Head of caudate nucleus (tissue), 42 donors: ENCODE results near the gene ACOX3.
"Not testable (repeated sequence)": the region's sequence is repeated elsewhere in the genome, so short reads cannot be mapped to it uniquely, and the experiment has no call there.

ENCODE experiments used
- DNase-seq, 42 donors: peaks; one replicate each; pipeline versions ENCODE4 v3.0.0 to v3.0.0-alpha.2; 2020 to 2021; ENCODE audit warnings: mixed read lengths in 7 of 42
- intact Hi-C: fragments of 100-400 bp; cut with DNase I; formaldehyde crosslinking; loops from one replicate; pipeline ENCODE4 v1.15.0; 2022

The ACOX3 gene

DNA sequence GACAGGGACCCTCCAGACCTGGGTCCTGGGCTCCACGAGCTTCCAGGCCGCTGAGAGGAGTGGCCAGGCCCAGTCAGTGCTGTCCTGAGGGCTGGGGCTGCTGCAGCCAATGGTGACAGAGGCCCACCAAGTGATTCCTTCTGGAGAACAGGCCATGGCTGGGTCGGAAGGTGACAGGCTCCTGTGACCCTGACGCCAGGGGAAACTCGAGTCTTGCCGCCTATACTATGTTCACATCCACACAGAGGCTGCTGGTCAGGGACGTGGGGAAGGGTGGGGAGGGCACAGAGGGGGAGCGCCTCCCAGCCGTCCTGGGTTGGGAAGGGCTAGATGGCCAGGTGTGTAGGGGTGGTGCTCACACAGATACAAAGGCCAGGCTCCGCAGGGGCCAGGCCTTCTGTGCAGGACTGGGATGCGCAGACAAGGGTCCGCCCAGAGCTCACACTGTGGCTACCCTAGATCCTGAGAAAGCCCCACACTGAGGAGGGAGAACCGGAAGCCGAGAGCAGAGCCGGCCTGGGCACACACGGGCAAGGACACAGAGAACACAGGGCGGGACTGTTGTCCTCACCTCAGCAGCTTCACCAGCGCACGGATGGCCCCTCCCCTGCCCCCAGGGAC, 89.6 kb downstream of the ACOX3 start:
- intact Hi-C loops = no loop called here
- DNase-seq = peak in 10 of 42 donors; percentile 0 to 22 (median 6)

DNA sequence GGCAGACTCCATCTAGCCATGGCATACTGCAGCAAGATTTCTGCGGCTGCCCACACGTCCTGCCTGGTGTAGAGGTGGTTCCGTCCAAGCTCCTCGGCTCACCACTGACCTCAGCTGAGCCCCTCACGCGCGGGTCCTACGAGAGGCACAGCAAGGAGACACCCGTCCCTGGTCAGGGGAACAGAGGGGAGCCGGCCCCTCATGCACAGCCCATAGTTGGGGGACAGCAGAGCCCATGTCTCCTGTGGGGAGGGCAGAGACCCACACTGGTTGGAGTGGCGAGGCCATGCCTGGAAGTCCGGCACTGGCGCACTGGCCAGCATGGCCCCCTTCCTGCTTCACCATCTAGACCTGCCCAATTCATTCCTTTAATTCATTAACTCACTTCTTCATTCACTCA, 90.2 kb downstream of the ACOX3 start:
- peak in 9 of 42 donors; percentile 1 to 23 (median 10) for DNase-seq
- intact Hi-C loops = no loop called here

DNA sequence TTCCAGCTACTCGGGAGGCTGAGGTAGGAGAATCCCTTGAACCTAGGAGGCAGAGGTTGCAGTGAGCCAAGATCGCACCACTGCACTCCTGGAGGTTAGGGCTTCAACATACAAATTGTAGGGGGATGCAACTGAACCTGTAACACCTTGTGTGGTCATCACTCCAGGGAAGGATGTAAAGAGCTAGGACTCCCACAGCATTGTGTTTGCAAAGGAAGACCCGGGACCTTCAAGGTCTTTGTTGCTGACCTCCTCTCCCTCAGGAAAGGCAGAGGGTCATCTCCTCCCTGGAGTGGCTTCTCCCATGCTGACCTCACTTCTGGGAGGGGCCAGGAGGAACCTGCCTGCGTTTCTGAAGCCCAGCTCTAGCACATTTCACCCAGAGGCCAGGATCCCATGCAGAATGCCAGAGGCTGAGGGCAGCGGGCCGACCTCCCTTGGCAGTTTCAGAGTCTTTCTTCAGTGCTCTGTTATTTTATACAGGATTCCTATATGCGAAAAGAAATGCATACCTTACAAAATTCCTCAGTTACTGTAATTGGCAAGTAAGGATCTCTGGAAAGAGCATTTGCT, 90.8 kb downstream of the ACOX3 start:
- intact Hi-C loops = no loop called here
- peak in 6 of 42 donors; percentile 2 to 34 (median 7) for DNase-seq

DNA sequence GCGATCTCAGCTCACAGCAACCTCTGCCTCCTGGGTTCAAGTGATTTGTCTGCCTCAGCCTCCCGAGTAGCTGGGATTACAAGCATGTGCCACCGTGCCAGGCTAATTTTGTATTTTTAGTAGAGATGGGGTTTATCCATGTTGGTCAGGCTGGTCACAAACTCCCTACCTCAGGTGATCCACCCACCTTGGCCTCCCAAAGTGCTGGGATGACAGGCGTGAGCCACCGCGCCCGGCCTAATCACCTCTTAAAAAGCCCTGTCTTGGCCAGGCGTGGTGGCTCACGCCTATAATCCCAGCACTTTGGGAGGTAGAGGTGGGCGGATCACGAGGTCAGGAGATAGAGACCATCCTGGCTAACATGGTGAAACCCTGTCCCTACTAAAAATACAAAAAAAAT, 91.3 kb downstream of the ACOX3 start:
- peak in 6 of 42 donors; percentile 0 to 21 (median 12) for DNase-seq

DNA sequence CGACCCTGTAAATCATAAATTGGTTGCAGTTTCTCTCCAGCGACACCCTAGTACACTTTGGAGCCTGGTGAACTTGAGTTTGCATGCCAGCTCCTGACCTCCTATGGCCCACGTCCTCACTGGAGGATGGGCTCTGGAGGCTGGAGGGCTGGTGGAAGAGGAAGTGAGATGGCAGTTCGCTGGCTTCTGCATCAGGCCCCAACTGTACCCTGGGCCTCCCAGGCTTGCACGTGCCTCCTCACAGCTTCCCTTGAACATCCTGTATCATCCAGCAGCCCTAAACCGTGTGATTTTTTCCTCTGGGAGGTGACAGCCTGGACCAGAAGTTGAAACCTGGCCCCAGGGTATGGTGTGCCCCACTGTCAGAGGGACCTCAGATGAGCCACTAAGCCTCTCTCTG, 92.5 kb downstream of the ACOX3 start:
- intact Hi-C loops = no loop called here
- peak in 5 of 42 donors; percentile 0 to 20 (median 11) for DNase-seq

More for the DNA sequence above, 91.3 kb downstream of the ACOX3 start:
- intact Hi-C loops = not testable (repeated sequence)

DNA sequence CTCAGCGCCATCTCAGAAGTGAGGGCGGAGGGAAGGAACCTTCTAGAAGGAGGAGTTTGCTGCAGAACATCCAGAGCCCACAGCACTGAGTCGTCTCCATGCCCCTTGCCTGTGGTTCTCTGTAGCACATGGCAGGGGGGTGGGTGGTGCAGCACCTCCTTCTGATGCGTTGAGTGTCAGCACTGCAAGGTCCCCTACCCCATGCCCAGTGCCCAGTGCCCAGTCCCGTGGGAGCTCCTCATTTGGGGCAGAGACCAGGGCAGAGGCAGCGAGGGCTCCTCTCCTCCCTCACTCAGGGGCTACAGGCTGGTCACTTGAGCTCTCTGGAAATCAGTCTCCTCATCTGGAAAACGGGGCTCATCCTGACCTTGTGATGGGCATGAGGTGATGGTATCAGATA, 92.9 kb downstream of the ACOX3 start:
- DNase-seq = peak in 5 of 42 donors; percentile 1 to 24 (median 20)

DNA sequence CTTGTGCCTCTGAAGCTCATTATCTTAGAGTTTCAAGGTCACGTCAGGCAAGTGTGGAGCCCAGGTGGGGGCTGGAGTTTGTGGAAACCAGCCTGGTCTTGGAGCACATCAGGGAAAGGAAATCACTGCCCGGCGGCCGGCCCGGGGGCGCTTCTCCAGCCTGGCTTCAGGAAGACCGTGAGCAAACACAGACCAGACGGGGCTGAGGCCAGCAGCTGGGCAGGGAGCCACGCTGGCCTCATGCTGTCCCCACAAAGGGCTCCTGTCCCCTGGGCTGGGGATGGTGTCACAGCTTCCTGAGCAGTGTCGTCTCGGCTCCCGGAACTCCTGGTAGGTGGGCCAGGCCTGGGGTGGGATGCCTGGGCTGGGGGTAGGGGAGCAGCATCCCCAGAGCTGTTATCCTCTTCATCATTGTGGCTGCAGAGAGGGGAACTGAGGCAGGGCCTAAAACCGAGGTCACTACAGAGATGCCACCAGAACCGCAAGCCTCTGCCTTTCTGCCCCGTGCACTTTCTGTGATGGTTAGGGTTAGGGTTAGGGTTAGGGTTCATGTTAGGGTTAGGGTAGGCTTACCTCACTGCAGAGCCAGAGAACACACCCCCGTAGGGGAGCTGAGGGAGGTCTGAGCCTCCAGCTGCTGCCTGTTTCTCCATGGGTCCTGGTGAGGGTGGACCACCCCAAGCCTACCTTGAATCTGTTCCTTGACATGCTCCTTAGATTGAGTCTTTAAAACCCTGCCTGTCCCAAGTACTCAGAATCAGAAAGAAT, 93.5 kb downstream of the ACOX3 start:
- DNase-seq = peak; percentile 26 to 85 (median 64)
- intact Hi-C loops = no loop called here

More for the DNA sequence above, 92.9 kb downstream of the ACOX3 start:
- intact Hi-C loops = no loop called here

DNA sequence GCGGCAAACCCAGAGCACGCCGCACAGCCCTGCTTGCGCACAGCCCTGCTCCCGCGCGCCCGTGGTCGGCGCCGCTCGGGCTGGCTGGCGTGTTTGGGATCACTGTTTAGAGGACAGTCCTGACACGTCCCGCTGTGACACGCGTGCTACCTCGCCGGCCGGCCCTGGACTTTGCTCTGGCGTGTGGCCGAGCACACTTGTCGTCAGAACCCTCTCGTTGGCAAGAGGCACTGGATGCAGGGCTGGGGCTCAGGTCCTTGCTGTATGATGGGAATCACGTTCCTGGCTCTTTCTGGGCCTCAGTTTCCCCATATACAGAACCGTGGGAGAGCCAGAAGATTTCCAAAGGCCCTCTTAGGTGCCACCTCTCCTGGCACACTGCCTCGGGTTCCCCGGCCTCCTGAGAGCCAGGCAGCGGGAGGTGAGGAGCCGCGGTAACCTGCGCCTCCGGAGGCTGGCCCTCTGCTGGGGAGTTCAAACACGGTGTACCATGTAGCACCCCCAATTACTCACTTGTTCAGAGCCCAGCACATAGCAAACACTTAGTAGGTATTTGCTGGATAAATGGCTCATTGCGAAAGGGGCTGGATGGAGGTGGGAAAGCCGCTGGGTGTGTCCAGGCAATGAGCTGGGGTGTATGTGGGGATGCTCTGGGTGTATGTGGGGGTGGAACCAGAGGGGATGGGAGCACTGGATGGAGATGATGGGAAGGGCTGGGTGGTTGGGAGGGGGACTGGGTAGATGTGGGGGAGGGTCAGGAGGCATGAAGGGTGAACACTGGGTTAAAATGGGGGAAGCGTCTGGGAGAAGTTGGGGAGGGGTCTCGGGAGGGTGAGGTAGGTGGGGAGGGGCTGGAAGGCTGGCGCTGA, 94.3 kb downstream of the ACOX3 start:
- DNase-seq = peak in 6 of 42 donors; percentile 1 to 42 (median 18)
- intact Hi-C loops = no loop called here

DNA sequence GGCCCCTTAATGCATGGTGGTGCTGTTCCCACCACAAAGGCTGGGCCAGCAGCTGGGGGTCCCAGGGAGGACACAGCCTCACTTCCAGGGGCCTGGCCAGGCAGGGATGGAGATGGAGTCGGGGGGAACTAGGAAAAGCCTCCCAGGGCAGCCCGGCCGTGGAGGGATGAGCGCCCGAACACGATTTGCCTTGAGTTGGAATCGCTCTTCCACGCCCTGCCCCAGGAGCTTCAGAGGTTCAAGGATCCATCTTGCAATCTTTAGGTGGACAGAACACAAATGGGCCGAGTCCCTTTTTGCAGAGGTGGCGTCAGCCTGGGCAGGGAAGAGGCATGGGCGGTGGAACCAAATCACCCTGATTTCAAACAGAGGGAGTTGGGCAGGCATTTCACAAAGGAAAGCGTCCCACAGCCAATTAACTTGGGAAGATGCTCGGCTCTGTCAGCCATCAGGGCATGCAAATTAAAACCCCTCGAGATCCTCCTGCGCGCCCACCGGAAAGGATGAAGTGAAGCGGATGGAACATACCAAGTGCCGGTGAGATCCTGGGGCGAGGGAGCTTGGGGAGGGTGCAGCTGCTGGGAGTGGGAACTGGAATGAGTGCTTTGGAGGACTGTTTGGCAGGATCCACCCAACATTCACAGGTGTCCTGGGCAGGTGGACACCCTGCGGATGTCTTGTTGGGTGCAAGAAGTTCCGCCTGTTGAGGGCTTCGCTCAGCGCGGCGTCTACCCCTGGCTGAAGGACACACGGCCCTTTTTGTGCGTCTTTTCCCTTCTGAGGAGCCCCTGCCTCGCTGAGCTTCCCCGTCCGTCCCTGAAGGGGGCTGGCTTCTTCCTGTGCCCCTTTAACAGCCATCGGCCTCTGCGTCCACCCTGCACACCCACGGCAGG, 95.2 kb downstream of the ACOX3 start:
- DNase-seq = peak in 6 of 42 donors; percentile 1 to 37 (median 7)
- intact Hi-C loops = no loop called here

DNA sequence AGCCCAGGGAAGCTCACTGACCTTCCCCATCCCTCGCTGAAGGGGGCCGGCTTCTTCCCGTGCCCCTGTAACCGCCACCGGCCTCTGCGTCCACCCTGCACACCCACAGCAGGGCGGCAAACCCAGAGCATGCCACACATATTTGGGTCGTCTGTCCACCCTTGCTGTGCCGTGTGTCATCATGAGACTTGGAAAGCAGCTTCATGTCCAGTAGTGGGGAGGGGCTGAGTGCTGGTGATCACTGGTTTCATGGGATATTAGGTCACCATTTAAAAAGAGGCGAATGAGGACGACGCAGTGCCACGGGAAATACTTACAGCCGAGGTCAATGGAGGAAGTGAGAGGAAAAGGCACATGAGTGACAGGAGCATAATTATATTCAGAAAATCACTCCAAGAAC, 96.1 kb downstream of the ACOX3 start:
- DNase-seq = peak in 2 of 42 donors; percentile 3 to 5
- intact Hi-C loops = no loop called here

DNA sequence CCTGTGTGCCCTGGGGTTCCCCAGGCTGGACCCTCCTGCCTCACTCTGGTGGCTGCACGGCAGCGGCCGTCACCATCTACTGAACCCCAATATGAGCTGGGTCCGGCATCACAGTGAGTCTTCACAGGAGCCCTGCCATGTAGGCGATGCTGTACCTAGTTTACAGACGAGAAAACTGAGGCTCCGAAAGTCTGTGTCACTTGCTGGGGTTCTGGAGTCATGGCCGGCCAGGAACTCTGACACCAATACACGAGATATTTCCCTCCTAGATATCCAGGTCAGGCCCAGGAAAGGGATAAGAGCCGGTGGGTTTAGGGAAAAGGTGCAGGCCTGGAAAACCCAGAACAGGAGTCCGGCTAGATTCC, 96.6 kb downstream of the ACOX3 start:
- intact Hi-C loops = no loop called here
- peak in 3 of 42 donors; percentile 4 to 11 (median 8) for DNase-seq

DNA sequence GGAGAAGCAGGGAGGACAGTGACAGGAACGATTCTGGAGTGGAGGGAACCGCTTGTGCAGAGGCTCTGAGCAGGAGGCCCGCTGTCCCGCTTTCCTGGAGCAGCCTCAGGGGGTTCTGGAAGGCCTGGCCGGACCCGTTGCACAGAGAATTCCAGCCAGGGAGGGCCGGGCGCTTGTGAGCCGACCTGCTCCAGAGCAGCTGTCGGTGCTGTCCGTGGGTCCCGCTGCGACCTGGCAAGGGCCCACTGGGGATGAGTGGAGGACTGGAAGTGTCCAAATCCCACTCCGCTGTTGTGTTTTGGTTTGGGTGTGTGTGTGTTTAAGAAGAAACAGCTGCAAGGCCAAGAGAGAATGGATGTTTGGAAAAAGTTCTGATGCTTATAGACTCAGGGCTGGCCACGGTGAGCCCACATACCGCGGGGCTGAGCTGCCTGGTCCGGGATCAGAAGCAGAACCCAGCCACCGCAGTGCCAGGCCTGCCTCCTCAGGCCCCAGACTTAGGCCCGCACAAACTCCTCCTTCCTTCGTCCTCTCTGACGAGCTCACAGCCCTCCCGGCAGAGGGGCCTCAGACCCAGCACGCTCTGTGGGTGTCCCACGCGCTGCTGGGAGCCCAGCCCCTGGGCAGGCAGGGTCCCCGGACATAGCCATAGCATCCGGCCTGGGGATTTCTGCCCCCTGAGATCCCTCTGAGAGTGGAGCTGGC, 97.1 kb downstream of the ACOX3 start:
- peak in 7 of 42 donors; percentile 3 to 35 (median 8) for DNase-seq
- intact Hi-C loops = no loop called here

DNA sequence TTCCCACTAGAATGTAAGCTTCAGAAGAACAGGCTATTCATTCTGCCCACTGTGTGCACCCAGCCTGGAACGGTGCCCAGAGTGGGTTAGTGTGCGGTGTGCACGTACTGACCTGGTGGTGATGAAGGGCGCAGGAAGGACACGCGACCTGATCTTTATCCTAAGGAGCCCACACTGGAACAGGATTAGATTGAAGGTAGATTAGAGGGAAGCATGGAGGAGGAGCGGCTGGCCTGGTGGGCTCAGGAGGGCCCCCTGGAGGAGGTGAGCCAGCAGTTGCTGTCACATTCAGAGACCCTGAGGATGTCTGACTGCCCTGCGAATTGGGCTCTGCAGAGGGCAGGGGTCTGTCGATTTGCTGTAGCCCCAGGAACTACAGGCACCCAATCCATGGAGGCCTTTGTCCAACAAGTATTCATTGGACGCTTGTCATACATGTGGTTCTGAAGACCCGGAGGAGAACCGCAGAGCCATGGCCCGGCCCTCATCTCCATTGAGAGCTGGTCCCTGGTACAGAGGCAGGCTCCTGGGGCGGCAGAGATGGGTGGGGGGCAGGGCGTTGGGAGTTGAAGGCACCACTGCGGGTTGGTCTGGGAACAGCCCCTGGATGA, 97.8 kb downstream of the ACOX3 start:
- intact Hi-C loops = no loop called here
- peak in 3 of 42 donors; percentile 7 to 25 (median 12) for DNase-seq

DNA sequence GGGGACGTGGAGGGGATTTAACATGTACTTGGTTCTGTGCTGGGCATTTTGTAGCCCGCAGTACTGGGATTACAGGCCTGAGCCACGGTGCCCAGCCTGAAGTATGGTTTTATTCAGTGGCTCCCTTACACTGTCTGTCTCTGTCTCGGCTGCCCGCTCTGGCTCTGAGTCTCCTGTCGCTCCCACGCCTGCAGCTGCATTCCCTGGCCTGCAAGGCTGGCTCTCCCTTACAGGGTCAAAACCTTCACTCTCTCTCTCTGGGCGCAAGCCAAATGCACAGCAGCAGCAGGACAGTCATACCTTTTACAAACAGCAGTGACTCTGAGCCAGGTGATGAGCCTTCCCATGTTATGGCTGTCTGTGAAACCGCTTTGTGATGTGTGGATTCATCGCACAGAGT, 98.8 kb downstream of the ACOX3 start:
- intact Hi-C loops = no loop called here
- DNase-seq = peak in 41 of 42 donors; percentile 22 to 80 (median 54)

DNA sequence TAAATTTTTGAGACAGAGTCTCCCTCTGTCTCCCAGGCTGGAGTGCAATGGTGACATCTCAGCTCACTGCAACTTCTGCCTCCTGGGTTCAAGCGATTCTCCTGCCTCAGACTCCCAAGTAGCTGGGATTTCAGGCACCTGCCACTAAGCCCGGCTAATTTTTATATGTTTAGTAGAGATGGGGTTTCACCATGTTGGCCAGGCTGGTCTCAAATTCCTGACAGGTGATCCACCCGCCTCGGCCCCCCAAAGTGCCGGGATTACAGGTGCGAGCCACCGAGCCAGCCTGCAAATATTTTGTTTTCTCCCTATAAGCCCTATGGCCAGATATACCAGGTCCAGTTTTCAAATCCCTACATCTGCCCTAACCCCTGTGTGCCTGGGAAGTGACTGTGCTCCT, 99.2 kb downstream of the ACOX3 start:
- intact Hi-C loops = not testable (repeated sequence)

DNA sequence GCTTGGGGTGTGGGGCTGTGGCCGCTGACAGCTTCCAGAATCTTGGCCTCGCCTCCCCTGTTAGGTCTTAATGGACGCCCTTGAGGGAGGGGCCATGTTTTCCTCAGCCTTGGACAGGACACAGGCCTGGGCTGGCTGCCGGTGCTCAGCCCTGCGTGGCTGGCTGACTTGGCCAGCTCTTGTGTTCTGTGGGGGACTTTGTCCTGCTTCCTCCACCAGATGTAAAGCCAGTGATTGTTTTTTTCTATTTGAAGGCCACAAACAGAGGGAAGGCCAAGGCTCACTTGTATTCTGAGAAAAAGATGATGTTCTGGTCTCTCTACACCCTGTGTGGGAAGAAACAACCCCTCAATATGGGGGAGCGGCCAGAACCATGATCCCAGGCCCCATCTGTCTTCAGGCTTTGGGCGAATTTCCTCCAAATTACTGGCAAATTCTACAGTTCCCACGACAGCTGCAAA, 99.7 kb downstream of the ACOX3 start:
- intact Hi-C loops = no loop called here
- DNase-seq = peak in 41 of 42 donors; percentile 47 to 86 (median 71)

More for the DNA sequence above, 99.2 kb downstream of the ACOX3 start:
- not testable (repeated sequence) for DNase-seq
